GM12878 (cell line): ENCODE results near the gene TWIST1.

ENCODE experiments used
- CHD1 ChIP-seq: IDR thresholded peaks from 2 replicates; pipeline ENCODE4 v1.6.1; 2012; ENCODE audit warnings: low read depth, low read length, improper control_type of control experiment
- EGR1 ChIP-seq, 2 experiments: IDR thresholded peaks; 1 replicate in 1 of 2; 2 replicates in 1 of 2; pipeline ENCODE4 v1.6.1; 2011 to 2012; ENCODE audit warnings: low read depth in 2 of 2, low read length in 2 of 2, borderline replicate concordance in 1 of 2, mild to moderate bottlenecking in 1 of 2, moderate library complexity in 1 of 2
- EZH2 ChIP-seq: IDR thresholded peaks from 2 replicates; pipeline ENCODE4 v1.6.1; 2012; ENCODE audit warnings: low read depth, mild to moderate bottlenecking, control low read depth, inconsistent platforms, low read length, borderline replicate concordance; ENCODE audit not compliant: control insufficient read depth
- JUND ChIP-seq: IDR thresholded peaks from 2 replicates; pipeline ENCODE4 v1.6.1; 2012; ENCODE audit warnings: low read depth, mild to moderate bottlenecking, low read length, improper control_type of control experiment, moderate library complexity
- KDM1A ChIP-seq: fragments of 200-600 bp; sonication (generic); IDR thresholded peaks from 2 replicates; pipeline ENCODE4 v1.6.1; 2016; ENCODE audit warnings: borderline replicate concordance
- ZNF24 ChIP-seq: fragments of 450-650 bp; IDR thresholded peaks from 2 replicates; pipeline ENCODE4 v1.6.1; 2017; ENCODE audit warnings: antibody characterized with exemption, mild to moderate bottlenecking
- TF ChIP-seq, protein P1 (sequence below): fragments of 150-350 bp; IDR thresholded peaks from 2 replicates; pipeline ENCODE4 v1.6.1; 2014; ENCODE audit warnings: mild to moderate bottlenecking, low read depth, low read length
- TF ChIP-seq, protein P2 (sequence below), 3 experiments: IDR thresholded peaks in 2 of 3; conservative IDR thresholded peaks in 1 of 3; 2 replicates each; pipeline ENCODE4 v1.5.1; 2011; ENCODE audit warnings: low read depth in 3 of 3, low read length in 3 of 3, mild to moderate bottlenecking in 3 of 3, control low read depth in 2 of 3, moderate library complexity in 2 of 3, inconsistent platforms in 1 of 3, mixed read lengths in 1 of 3; ENCODE audit not compliant: control insufficient read depth in 2 of 3, insufficient read depth in 1 of 3; ENCODE audit errors: extremely low read depth in 1 of 3
- TF ChIP-seq, protein P3 (sequence below): IDR thresholded peaks from 2 replicates; pipeline ENCODE4 v1.6.1; 2011; ENCODE audit warnings: borderline replicate concordance, low read depth, mild to moderate bottlenecking, moderate library complexity, mixed read lengths, low read length; ENCODE audit not compliant: insufficient read depth; ENCODE audit errors: extremely low read length
- TF ChIP-seq, protein P4 (sequence below): IDR thresholded peaks from 2 replicates; pipeline ENCODE4 v1.6.1; 2012; ENCODE audit warnings: low read depth, low read length, improper control_type of control experiment
- TF ChIP-seq, protein P5 (sequence below): fragments of 450-650 bp; IDR thresholded peaks from 2 replicates; pipeline ENCODE4 v1.6.1; 2017; ENCODE audit warnings: mild to moderate bottlenecking
- TF ChIP-seq, protein P6 (sequence below): fragments of 450-650 bp; IDR thresholded peaks from 2 replicates; pipeline ENCODE4 v1.6.1; 2016; ENCODE audit warnings: mild to moderate bottlenecking

DNA sequence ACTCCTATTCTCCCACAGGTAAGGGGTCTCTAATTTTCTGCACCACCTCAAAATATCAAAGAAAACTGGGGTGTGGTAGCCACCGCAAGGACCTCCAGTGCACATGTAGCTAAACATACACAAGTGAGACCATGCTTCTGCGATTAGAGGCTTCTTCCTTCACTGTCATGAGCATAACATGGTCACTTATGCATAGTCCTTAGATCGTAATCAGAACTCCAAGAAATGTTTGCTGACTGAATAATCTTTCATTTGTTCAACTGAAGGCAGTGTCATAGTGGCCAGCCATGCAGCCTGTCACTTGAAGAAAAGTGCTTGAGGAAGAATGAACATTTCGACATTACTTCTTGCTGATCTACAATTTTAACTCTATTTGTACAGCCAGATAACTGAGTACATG is 14.6 kb downstream of the TWIST1 start:
- TF ChIP-seq KDM1A (no peak), JUND (no peak), CHD1 (no peak), ZNF24 (no peak), EZH2 (no peak), EGR1 (IDR thresholded peaks at IDR 0.05; ENCODE audit: borderline replicate concordance in 1 of 2, low read depth in 2 of 2, low read length in 2 of 2) (no peak)
- TF ChIP-seq, protein P1, sequence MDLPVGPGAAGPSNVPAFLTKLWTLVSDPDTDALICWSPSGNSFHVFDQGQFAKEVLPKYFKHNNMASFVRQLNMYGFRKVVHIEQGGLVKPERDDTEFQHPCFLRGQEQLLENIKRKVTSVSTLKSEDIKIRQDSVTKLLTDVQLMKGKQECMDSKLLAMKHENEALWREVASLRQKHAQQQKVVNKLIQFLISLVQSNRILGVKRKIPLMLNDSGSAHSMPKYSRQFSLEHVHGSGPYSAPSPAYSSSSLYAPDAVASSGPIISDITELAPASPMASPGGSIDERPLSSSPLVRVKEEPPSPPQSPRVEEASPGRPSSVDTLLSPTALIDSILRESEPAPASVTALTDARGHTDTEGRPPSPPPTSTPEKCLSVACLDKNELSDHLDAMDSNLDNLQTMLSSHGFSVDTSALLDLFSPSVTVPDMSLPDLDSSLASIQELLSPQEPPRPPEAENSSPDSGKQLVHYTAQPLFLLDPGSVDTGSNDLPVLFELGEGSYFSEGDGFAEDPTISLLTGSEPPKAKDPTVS, result no peak
- TF ChIP-seq, protein P2, sequence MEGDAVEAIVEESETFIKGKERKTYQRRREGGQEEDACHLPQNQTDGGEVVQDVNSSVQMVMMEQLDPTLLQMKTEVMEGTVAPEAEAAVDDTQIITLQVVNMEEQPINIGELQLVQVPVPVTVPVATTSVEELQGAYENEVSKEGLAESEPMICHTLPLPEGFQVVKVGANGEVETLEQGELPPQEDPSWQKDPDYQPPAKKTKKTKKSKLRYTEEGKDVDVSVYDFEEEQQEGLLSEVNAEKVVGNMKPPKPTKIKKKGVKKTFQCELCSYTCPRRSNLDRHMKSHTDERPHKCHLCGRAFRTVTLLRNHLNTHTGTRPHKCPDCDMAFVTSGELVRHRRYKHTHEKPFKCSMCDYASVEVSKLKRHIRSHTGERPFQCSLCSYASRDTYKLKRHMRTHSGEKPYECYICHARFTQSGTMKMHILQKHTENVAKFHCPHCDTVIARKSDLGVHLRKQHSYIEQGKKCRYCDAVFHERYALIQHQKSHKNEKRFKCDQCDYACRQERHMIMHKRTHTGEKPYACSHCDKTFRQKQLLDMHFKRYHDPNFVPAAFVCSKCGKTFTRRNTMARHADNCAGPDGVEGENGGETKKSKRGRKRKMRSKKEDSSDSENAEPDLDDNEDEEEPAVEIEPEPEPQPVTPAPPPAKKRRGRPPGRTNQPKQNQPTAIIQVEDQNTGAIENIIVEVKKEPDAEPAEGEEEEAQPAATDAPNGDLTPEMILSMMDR (IDR thresholded peaks at IDR 0.05 in 2 of 3, conservative IDR thresholded peaks at IDR 0.05 in 1 of 3; ENCODE audit: control insufficient read depth in 2 of 3, extremely low read depth in 1 of 3, insufficient read depth in 1 of 3, low read depth in 3 of 3, low read length in 3 of 3), result no peak
- TF ChIP-seq, protein P3, sequence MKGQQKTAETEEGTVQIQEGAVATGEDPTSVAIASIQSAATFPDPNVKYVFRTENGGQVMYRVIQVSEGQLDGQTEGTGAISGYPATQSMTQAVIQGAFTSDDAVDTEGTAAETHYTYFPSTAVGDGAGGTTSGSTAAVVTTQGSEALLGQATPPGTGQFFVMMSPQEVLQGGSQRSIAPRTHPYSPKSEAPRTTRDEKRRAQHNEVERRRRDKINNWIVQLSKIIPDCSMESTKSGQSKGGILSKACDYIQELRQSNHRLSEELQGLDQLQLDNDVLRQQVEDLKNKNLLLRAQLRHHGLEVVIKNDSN, result no peak
- TF ChIP-seq, protein P4, sequence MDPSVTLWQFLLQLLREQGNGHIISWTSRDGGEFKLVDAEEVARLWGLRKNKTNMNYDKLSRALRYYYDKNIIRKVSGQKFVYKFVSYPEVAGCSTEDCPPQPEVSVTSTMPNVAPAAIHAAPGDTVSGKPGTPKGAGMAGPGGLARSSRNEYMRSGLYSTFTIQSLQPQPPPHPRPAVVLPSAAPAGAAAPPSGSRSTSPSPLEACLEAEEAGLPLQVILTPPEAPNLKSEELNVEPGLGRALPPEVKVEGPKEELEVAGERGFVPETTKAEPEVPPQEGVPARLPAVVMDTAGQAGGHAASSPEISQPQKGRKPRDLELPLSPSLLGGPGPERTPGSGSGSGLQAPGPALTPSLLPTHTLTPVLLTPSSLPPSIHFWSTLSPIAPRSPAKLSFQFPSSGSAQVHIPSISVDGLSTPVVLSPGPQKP, result no peak
- TF ChIP-seq, protein P5, sequence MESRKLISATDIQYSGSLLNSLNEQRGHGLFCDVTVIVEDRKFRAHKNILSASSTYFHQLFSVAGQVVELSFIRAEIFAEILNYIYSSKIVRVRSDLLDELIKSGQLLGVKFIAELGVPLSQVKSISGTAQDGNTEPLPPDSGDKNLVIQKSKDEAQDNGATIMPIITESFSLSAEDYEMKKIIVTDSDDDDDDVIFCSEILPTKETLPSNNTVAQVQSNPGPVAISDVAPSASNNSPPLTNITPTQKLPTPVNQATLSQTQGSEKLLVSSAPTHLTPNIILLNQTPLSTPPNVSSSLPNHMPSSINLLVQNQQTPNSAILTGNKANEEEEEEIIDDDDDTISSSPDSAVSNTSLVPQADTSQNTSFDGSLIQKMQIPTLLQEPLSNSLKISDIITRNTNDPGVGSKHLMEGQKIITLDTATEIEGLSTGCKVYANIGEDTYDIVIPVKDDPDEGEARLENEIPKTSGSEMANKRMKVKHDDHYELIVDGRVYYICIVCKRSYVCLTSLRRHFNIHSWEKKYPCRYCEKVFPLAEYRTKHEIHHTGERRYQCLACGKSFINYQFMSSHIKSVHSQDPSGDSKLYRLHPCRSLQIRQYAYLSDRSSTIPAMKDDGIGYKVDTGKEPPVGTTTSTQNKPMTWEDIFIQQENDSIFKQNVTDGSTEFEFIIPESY, result no peak
- TF ChIP-seq, protein P6, sequence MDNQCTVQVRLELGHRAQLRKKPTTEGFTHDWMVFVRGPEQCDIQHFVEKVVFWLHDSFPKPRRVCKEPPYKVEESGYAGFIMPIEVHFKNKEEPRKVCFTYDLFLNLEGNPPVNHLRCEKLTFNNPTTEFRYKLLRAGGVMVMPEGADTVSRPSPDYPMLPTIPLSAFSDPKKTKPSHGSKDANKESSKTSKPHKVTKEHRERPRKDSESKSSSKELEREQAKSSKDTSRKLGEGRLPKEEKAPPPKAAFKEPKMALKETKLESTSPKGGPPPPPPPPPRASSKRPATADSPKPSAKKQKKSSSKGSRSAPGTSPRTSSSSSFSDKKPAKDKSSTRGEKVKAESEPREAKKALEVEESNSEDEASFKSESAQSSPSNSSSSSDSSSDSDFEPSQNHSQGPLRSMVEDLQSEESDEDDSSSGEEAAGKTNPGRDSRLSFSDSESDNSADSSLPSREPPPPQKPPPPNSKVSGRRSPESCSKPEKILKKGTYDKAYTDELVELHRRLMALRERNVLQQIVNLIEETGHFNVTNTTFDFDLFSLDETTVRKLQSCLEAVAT, result no peak
